HCT116 (cell line): Measurements from ENCODE around the gene CCDC107. TPM values are rescaled to one million over a fixed set of nuclear protein-coding genes. Genes with fewer than 3 reads are reported as not detected.

Source experiments
- ATAC-seq: fragments of 200-7000 bp; cut with Tn5 transposase; 2 replicates; pipeline ENCODE4 v1.9.1; 2020; ENCODE audit warnings: mild to moderate bottlenecking, moderate library complexity
- BruUV-seq: library from RNA; stranded (reverse); fragments of 400-500 nt; replicated peaks from 2 replicates; lab custom pipeline; 2021; lab: Mats Ljungman, UMichigan
- CTCF ChIA-PET: fragments of 300-600 bp; sonication (Branson Sonifier 250); formaldehyde crosslinking; loops from one replicate; lab custom pipeline; 2021; ENCODE audit warnings: antibody characterized with exemption; lab: Charles Lee
- POLR2A ChIA-PET: fragments of 300-600, 350-600 bp; sonication (Branson Sonifier 250); formaldehyde crosslinking; loops from one replicate; lab custom pipeline; 2021; ENCODE audit warnings: antibody characterized with exemption; lab: Charles Lee
- RAD21 ChIA-PET, 2 experiments: fragments of 300-600 bp; sonication (Branson Sonifier 250); formaldehyde crosslinking; loops; one replicate each; lab custom pipeline; 2023; ENCODE audit warnings: low total read pairs in 2 of 2; ENCODE audit not compliant: uncharacterized antibody in 2 of 2, unreplicated experiment in 2 of 2, low non-redundant PET in 1 of 2; lab: Charles Lee
- DNase-seq: peaks from one replicate; pipeline ENCODE4 v3.0.0-alpha.2; 2010; ENCODE audit warnings: low read depth, low spot score
- H2AFZ ChIP-seq: fragments of 200-600 bp; shearing (Covaris generic), sonication (generic); 2 replicates; pipeline ENCODE4 v1.6.1; 2017; ENCODE audit warnings: low read depth, mixed run types, mixed read lengths, antibody characterized with exemption, low read length; ENCODE audit not compliant: poor library complexity, severe bottlenecking
- H3K27ac ChIP-seq: 2 replicates; pipeline ENCODE4 v1.5.1; 2012; ENCODE audit warnings: low read depth, low read length
- H3K27me3 ChIP-seq: fragments of 200-600 bp; sonication (generic); 2 replicates; pipeline ENCODE4 v1.6.1; 2016; ENCODE audit warnings: mixed run types, low read length, mixed read lengths; ENCODE audit not compliant: insufficient read depth
- H3K36me3 ChIP-seq, 2 experiments: fragments of 200-500 bp in 1 of 2; fragments of 200-600 bp in 1 of 2; sonication (Bioruptor generic) in 1 of 2; sonication (generic) in 1 of 2; 2 replicates each; pipeline versions ENCODE4 v1.5.1 to v1.6.1; 2014 to 2016; ENCODE audit warnings: low read length in 2 of 2, inconsistent platforms in 1 of 2, mixed read lengths in 1 of 2, mixed run types in 1 of 2; ENCODE audit not compliant: insufficient read depth in 2 of 2, control insufficient read depth in 1 of 2
- H3K4me1 ChIP-seq, 2 experiments: fragments of 200-600 bp in 1 of 2; sonication (generic) in 1 of 2; 2 replicates each; pipeline versions ENCODE4 v1.5.1 to v1.6.1; 2012 to 2017; ENCODE audit warnings: low read length in 2 of 2, inconsistent platforms in 1 of 2, mild to moderate bottlenecking in 1 of 2, mixed read lengths in 1 of 2, mixed run types in 1 of 2, moderate library complexity in 1 of 2; ENCODE audit not compliant: insufficient read depth in 2 of 2, control insufficient read depth in 1 of 2
- H3K4me2 ChIP-seq: fragments of 200-600 bp; sonication (generic); 2 replicates; pipeline ENCODE4 v1.6.1; 2017; ENCODE audit warnings: mixed run types, low read length, mixed read lengths
- H3K4me3 ChIP-seq, 2 experiments: fragments of 200-600 bp in 1 of 2; sonication (generic) in 1 of 2; replicated peaks in 1 of 2; 2 replicates each; pipeline ENCODE4 v1.5.1; 2011 to 2016; ENCODE audit warnings: low read length in 2 of 2, control low read depth in 1 of 2, low read depth in 1 of 2, mild to moderate bottlenecking in 1 of 2, mixed read lengths in 1 of 2, mixed run types in 1 of 2
- H3K79me2 ChIP-seq: fragments of 200-600 bp; sonication (generic); 2 replicates; pipeline ENCODE4 v1.6.1; 2017; ENCODE audit warnings: mild to moderate bottlenecking, mixed run types, low read length, moderate library complexity, mixed read lengths; ENCODE audit not compliant: insufficient read depth
- H3K9ac ChIP-seq: fragments of 200-600 bp; sonication (generic); 2 replicates; pipeline ENCODE4 v1.6.1; 2016; ENCODE audit warnings: low read length, mixed read lengths
- H3K9me2 ChIP-seq: fragments of 200-600 bp; sonication (generic), shearing (Covaris generic); 2 replicates; pipeline ENCODE4 v1.6.1; 2017; ENCODE audit warnings: mixed run types, mild to moderate bottlenecking, moderate library complexity; ENCODE audit not compliant: insufficient read depth
- H3K9me3 ChIP-seq, 2 experiments: fragments of 200-500 bp in 1 of 2; fragments of 200-600 bp in 1 of 2; sonication (Bioruptor generic) in 1 of 2; sonication (generic) in 1 of 2; 2 replicates each; pipeline ENCODE4 v1.6.1; 2014 to 2017; ENCODE audit warnings: low read length in 2 of 2, mixed read lengths in 2 of 2, inconsistent platforms in 1 of 2, low read depth in 1 of 2, mild to moderate bottlenecking in 1 of 2, mixed run types in 1 of 2, moderate library complexity in 1 of 2; ENCODE audit not compliant: control insufficient read depth in 1 of 2, insufficient read depth in 1 of 2
- H4K20me1 ChIP-seq: fragments of 200-600 bp; sonication (generic), shearing (Covaris generic); 2 replicates; pipeline ENCODE4 v1.6.1; 2017; ENCODE audit warnings: mixed run types, mild to moderate bottlenecking, moderate library complexity; ENCODE audit not compliant: insufficient read depth
- FOSL1 ChIP-seq: IDR thresholded peaks from 2 replicates; pipeline ENCODE4 v1.6.1; 2012; ENCODE audit warnings: low read depth
- JUND ChIP-seq: IDR thresholded peaks from 2 replicates; pipeline ENCODE4 v1.6.1; 2012
- POLR2A ChIP-seq: IDR thresholded peaks from 2 replicates; pipeline ENCODE4 v1.7.0; 2011; ENCODE audit warnings: borderline replicate concordance; ENCODE audit not compliant: insufficient read depth, insufficient read length; ENCODE audit errors: extremely low read depth
- POLR2AphosphoS5 ChIP-seq: IDR thresholded peaks from 2 replicates; pipeline ENCODE4 v1.6.1; 2011; ENCODE audit warnings: mild to moderate bottlenecking, low read depth, low read length, moderate library complexity
- SIN3A ChIP-seq: IDR thresholded peaks from 2 replicates; pipeline ENCODE4 v1.6.1; 2012; ENCODE audit warnings: low read depth
- SP1 ChIP-seq: IDR thresholded peaks from 2 replicates; pipeline ENCODE4 v1.6.1; 2012; ENCODE audit warnings: low read depth
- TCF7L2 ChIP-seq: IDR thresholded peaks from 2 replicates; pipeline ENCODE4 v1.7.0; 2011; ENCODE audit warnings: borderline replicate concordance, inconsistent platforms; ENCODE audit not compliant: insufficient read depth, insufficient read length; ENCODE audit errors: extremely low read depth
- intact Hi-C: fragments of 100-400 bp; cut with micrococcal nuclease; formaldehyde crosslinking; loops from 2 replicates; pipeline ENCODE4 v1.10.0; 2022
- total RNA-seq: library from RNA; stranded (reverse); gene quantifications from one replicate; pipeline ENCODE4 v1.2.1, GENCODE V29; 2021; ENCODE audit not compliant: unreplicated experiment
- TF ChIP-seq, protein P1 (sequence below): IDR thresholded peaks from 2 replicates; pipeline ENCODE4 v1.6.1; 2012; ENCODE audit warnings: low read depth

Gene CCDC107
- total RNA-seq, 1 experiment from 2014 or later: 11.1 TPM

DNA sequence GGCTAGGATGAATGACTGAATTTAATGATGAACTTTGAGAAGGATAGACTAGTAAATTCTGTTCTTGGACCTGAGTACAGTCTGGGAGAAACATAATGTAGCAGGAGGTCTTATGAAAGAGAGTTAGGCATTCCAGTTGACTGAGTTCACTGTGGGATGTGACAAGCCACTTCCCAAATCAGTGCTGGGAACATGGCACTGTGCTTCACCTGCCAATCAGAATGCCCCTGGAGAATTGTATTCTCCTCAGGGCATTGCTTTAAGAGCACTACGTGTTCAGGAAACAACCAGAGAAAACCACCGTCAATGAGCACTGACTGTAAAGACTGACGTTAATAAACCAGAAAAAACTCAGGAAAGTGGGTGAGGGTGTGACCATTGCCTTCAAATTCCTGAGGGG, 1.2 kb downstream of the CCDC107 start:
- H3K4me1 ChIP-seq: peaks cover 14 to 50% of the 10 kb centered on the region in 2 experiments; a peak in 3 of 4 replicates
- TF ChIP-seq POLR2AphosphoS5 (no peak; the same call in 1 of the 2 replicates), FOSL1 (no peak), SIN3A (no peak), TCF7L2 (no peak), JUND (no peak), SP1 (no peak), POLR2A (no peak)
- TF ChIP-seq, protein P1, sequence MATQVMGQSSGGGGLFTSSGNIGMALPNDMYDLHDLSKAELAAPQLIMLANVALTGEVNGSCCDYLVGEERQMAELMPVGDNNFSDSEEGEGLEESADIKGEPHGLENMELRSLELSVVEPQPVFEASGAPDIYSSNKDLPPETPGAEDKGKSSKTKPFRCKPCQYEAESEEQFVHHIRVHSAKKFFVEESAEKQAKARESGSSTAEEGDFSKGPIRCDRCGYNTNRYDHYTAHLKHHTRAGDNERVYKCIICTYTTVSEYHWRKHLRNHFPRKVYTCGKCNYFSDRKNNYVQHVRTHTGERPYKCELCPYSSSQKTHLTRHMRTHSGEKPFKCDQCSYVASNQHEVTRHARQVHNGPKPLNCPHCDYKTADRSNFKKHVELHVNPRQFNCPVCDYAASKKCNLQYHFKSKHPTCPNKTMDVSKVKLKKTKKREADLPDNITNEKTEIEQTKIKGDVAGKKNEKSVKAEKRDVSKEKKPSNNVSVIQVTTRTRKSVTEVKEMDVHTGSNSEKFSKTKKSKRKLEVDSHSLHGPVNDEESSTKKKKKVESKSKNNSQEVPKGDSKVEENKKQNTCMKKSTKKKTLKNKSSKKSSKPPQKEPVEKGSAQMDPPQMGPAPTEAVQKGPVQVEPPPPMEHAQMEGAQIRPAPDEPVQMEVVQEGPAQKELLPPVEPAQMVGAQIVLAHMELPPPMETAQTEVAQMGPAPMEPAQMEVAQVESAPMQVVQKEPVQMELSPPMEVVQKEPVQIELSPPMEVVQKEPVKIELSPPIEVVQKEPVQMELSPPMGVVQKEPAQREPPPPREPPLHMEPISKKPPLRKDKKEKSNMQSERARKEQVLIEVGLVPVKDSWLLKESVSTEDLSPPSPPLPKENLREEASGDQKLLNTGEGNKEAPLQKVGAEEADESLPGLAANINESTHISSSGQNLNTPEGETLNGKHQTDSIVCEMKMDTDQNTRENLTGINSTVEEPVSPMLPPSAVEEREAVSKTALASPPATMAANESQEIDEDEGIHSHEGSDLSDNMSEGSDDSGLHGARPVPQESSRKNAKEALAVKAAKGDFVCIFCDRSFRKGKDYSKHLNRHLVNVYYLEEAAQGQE: no peak
- TF ChIP-seq, all 23 proteins: peak for 0
- H3K27me3 ChIP-seq: no peaks in the 10 kb centered on the region
- DNase-seq (no peak), ATAC-seq (no peak)
- H3K4me2 ChIP-seq: peak overlapping the region; percentile 79
- peaks cover 22% of the 10 kb centered on the region; the same call in 1 of the 2 replicates for H3K79me2 ChIP-seq
- RAD21 ChIA-PET: no interaction called here
- H3K9me2 ChIP-seq: no peaks in the 10 kb centered on the region
- H3K36me3 ChIP-seq: peaks cover 6 to 27% of the 10 kb centered on the region in 2 experiments; a peak in 3 of 4 replicates
- intact Hi-C loops: loop anchor here (10.0 kb wide), 1 partner anchor 545 kb away; the partner anchor contains the start of gene ATOSB
- no peaks in the 10 kb centered on the region for H4K20me1 ChIP-seq
- POLR2A ChIA-PET: interaction anchor here (0.8 to 2.9 kb wide), 3 partner anchors 10 to 73 kb away, joined by 3 to 11 read pairs (median 4); partner anchors contain the start of genes CREB3 and TLN1
- CTCF ChIA-PET: interaction anchor here (0.9 to 1.5 kb wide), 4 partner anchors 37 to 106 kb away, joined by 3 to 4 read pairs (median 3); partner anchors contain the start of gene TESK1
- H3K9ac ChIP-seq: peak overlapping the region; percentile 90
- peak overlapping the region; percentile 85; the same call in 1 of the 2 replicates for H3K27ac ChIP-seq
- H2AFZ ChIP-seq: no peak overlapping the region
- H3K4me3 ChIP-seq: peak overlapping the region; percentile 68 to 75
- H3K9me3 ChIP-seq: no peaks in the 10 kb centered on the region
- BruUV-seq: no TSS peak
